ENCODE data around the gene LRRTM1. TPM values are rescaled to one million over a fixed set of nuclear protein-coding genes. Genes with fewer than 3 reads are reported as not detected.

The LRRTM1 gene
- polyA plus RNA-seq, 1 donor from 2014 or later = 0.61 TPM

DNA sequence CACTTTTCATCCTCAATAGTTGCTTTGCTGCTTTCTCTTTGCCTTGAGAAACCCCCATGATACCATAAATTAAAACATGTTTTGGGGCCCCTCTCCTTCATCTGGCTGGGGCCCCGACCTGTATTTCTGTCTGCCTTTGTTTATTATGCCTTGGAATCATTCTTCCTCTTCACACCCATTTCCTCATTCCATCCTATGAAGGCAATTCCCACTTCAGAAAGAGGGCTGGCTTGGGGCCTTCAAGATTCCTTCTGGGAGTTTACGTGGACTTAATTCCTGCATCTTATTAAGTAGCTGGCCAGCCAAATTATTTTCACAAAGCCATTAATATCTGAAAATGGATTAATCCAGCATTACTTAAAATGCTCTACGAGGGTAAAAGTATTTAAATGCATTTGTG, 6.8 kb upstream of the LRRTM1 start:
- H3K9me3 ChIP-seq (ENCODE audit: low read length) = no peaks in the 10 kb centered on the region
- H2AFZ ChIP-seq (ENCODE audit: low read depth, low read length) = no peak overlapping the region
- H3K27ac ChIP-seq (ENCODE audit: low read length) = no peak overlapping the region
- TF ChIP-seq RAD21 (conservative IDR thresholded peaks at IDR 0.05) (no peak), MXI1 (conservative IDR thresholded peaks at IDR 0.05; ENCODE audit: poor library complexity, severe bottlenecking) (no peak), REST (IDR thresholded peaks at IDR 0.05; ENCODE audit: borderline replicate concordance) (no peak), POLR2AphosphoS5 (IDR thresholded peaks at IDR 0.05) (no peak), EP300 (conservative IDR thresholded peaks at IDR 0.05; ENCODE audit: poor library complexity, severe bottlenecking) (no peak), EZH2 (IDR thresholded peaks at IDR 0.05; ENCODE audit: borderline replicate concordance, insufficient read depth, low read length, poor library complexity, severe bottlenecking) (no peak), TAF1 (IDR thresholded peaks at IDR 0.05; ENCODE audit: low read depth) (no peak), SMC3 (conservative IDR thresholded peaks at IDR 0.05; ENCODE audit: poor library complexity) (no peak)
- TF ChIP-seq, protein P1, sequence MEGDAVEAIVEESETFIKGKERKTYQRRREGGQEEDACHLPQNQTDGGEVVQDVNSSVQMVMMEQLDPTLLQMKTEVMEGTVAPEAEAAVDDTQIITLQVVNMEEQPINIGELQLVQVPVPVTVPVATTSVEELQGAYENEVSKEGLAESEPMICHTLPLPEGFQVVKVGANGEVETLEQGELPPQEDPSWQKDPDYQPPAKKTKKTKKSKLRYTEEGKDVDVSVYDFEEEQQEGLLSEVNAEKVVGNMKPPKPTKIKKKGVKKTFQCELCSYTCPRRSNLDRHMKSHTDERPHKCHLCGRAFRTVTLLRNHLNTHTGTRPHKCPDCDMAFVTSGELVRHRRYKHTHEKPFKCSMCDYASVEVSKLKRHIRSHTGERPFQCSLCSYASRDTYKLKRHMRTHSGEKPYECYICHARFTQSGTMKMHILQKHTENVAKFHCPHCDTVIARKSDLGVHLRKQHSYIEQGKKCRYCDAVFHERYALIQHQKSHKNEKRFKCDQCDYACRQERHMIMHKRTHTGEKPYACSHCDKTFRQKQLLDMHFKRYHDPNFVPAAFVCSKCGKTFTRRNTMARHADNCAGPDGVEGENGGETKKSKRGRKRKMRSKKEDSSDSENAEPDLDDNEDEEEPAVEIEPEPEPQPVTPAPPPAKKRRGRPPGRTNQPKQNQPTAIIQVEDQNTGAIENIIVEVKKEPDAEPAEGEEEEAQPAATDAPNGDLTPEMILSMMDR (IDR thresholded peaks at IDR 0.05; ENCODE audit: poor library complexity, severe bottlenecking) = no peak
- H3K79me2 ChIP-seq (replicated peaks; ENCODE audit: insufficient read depth, low read length) = no peaks in the 10 kb centered on the region
- H3K27me3 ChIP-seq (ENCODE audit: insufficient read depth, low read depth, low read length) = no peaks in the 10 kb centered on the region
- H3K4me3 ChIP-seq (ENCODE audit: low read length) = no peak overlapping the region
- no peak overlapping the region for H3K4me2 ChIP-seq (ENCODE audit: low read length)
- H4K20me1 ChIP-seq (ENCODE audit: insufficient read depth) = no peaks in the 10 kb centered on the region
- H3F3A ChIP-seq (ENCODE audit: insufficient read depth, low read length, poor library complexity, severe bottlenecking) = no peaks in the 10 kb centered on the region
- H3K9me2 ChIP-seq (ENCODE audit: insufficient read depth, low read length) = no peaks in the 10 kb centered on the region
- no peak overlapping the region for H3K9ac ChIP-seq (ENCODE audit: low read length)
- no peaks in the 10 kb centered on the region for H3K36me3 ChIP-seq (ENCODE audit: insufficient read depth, low read length)

DNA sequence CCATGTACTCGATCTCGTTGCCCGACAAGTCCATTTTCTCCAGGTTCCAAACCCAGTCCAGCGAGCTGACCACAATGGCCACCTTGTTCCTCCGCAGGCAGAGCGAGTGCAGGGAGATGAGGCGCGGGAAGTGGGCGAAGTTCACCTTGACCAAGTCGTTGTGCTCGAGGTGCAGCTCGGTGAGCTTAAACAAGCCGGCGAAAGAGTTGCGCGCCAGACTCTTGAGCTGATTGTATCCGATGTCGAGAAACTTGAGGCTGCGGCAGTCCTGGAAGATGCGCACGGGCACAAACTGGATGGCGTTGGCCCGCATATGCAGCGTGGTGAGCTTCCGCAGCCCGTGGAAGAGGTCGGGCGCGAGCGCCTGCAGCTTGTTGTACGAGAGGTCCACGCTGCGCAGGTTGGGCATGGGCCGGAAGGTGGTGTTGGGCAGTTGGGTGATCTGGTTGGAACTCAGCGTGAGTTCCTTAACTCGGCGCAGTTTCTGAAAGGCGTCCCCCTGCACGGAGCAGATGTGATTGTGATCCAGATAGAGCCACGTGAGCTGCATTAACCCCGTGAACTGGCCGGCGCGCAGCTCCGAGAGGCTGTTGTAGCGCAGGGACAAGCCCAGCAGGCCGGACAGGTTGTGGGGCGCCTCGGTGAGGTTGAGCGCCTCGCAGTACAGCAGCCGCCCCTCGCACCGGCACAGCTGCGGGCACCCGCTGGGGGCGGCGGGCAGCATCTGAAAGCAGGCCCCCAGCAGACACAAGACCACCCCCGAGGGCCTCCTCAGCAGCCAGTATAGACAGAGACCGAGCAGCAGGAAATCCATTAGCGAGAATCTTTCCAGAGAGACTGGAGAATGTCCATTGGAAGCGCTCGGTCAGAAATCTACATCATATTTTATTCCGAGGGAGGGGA, 1.3 kb downstream of the LRRTM1 start:
- H3K27me3 ChIP-seq (ENCODE audit: insufficient read depth, low read depth, low read length) = peaks cover 47% of the 10 kb centered on the region

More for the DNA sequence above, 1.3 kb downstream of the LRRTM1 start:
- Histone ChIP-seq H3K4me2 (ENCODE audit: low read length) (peak overlapping the region; percentile 42), H3K9me3 (ENCODE audit: low read length) (no peaks in the 10 kb centered on the region), H3K27ac (ENCODE audit: low read length) (no peak overlapping the region), H3K9me2 (ENCODE audit: insufficient read depth, low read length) (no peaks in the 10 kb centered on the region), H4K20me1 (ENCODE audit: insufficient read depth) (no peaks in the 10 kb centered on the region), H2AFZ (ENCODE audit: low read depth, low read length) (no peak overlapping the region), H3K4me3 (ENCODE audit: low read length) (peak overlapping the region; percentile 75), H3K9ac (ENCODE audit: low read length) (peak overlapping the region; percentile 56), H3K36me3 (ENCODE audit: insufficient read depth, low read length) (no peaks in the 10 kb centered on the region), H3F3A (ENCODE audit: insufficient read depth, low read length, poor library complexity, severe bottlenecking) (no peaks in the 10 kb centered on the region), H3K79me2 (replicated peaks; ENCODE audit: insufficient read depth, low read length) (no peaks in the 10 kb centered on the region)
- no peak for TF ChIP-seq EZH2 (IDR thresholded peaks at IDR 0.05; ENCODE audit: borderline replicate concordance, insufficient read depth, low read length, poor library complexity, severe bottlenecking)
- no peak for TF ChIP-seq REST (IDR thresholded peaks at IDR 0.05; ENCODE audit: borderline replicate concordance)
- no peak for TF ChIP-seq TAF1 (IDR thresholded peaks at IDR 0.05; ENCODE audit: low read depth)
- TF ChIP-seq EP300 (conservative IDR thresholded peaks at IDR 0.05; ENCODE audit: poor library complexity, severe bottlenecking) = no peak
- TF ChIP-seq, protein P1 (IDR thresholded peaks at IDR 0.05; ENCODE audit: poor library complexity, severe bottlenecking) = no peak
- no peak for TF ChIP-seq SMC3 (conservative IDR thresholded peaks at IDR 0.05; ENCODE audit: poor library complexity)
- TF ChIP-seq RAD21 (conservative IDR thresholded peaks at IDR 0.05) = no peak
- TF ChIP-seq MXI1 (conservative IDR thresholded peaks at IDR 0.05; ENCODE audit: poor library complexity, severe bottlenecking) = no peak
- no peak for TF ChIP-seq POLR2AphosphoS5 (IDR thresholded peaks at IDR 0.05)
